GM18909 (cell line): Measurements from ENCODE around the gene LEFTY1.
"Not testable (repeated sequence)": the region's sequence is repeated elsewhere in the genome, so short reads cannot be mapped to it uniquely, and the experiment has no call there.

ENCODE experiments used
- ATAC-seq: cut with Tn5 transposase; IDR thresholded peaks from one replicate; pipeline ENCODE4 v1.9.1; 2021; ENCODE audit warnings: mild to moderate bottlenecking; ENCODE audit not compliant: unreplicated experiment, poor library complexity

The LEFTY1 gene

GRCh38 chr1:225889743-225890142, 797 bp upstream of the LEFTY1 start:
- ATAC-seq = no peak

GRCh38 chr1:225888289-225888897, 553 bp downstream of the LEFTY1 start:
- no peak for ATAC-seq

- ATAC-seq = not testable (repeated sequence)
These were observed 1.2 kb downstream of the LEFTY1 start for GRCh38 chr1:225887554-225888288.

GRCh38 chr1:225887030-225887314, 2.0 kb downstream of the LEFTY1 start:
- ATAC-seq = no peak

- no peak for ATAC-seq
These were observed 2.6 kb downstream of the LEFTY1 start for GRCh38 chr1:225886159-225887029.

DNA sequence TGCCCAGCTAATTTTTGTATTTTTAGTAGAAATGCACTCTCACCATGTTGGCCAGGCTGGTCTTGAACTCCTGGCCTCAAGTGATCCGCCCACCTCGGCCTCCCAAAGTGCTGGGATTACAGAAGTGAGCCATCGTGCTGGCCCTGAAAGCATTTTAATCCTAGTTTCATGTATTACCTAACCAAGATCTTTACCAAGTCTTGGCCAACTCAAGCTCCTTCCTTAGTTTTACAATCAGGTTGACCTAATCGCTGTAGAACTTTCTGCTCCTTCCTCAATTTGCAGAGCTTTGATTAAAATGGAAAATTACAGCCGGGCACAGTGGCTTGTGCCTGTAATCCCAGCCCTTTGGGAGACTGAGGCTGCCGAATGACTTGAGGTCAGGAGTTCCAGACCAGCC, 3.6 kb downstream of the LEFTY1 start:
- no peak for ATAC-seq

- ATAC-seq = no peak
These were observed 5.2 kb downstream of the LEFTY1 start for GRCh38 chr1:225883616-225884265.

- peak; percentile 28 for ATAC-seq
These were observed 6.0 kb downstream of the LEFTY1 start for GRCh38 chr1:225882694-225883615.

DNA sequence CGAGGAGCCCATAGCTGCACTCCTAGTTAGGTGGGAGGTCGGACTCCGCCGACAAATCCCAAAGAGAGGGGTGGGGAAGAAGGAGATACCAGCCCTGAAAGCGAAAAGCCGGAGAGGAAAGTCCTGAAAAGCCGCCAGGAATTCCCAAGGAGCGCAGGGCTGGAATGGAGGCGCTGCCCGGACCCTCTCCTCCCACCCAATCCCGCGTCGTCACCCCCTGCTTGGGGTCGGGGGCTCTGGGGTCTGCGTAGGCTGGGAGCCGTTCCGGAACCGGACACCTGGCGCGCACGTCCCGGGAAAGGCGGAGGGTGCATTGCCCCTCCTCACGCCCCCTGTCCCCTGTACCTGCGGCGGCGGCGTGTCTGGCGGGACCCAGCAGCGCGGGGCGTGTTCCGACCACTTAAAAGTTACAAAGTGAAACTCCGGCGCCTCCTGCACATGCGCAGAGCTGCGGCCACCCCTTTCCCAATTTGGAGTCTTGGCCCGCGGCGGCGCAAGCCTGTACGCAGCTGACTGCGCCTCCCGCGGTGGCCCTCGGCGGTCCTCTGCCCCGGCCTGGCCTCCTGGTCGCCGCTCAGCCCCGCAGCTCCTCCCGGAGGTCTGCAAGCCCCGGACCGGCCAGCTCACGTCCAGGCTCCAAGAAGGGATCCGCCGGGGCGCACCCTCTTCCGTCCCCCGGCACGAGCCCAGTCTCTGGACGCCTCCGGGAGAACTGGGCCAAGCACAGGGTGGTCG, 6.8 kb downstream of the LEFTY1 start, which contains the start of gene TMEM63A:
TMEM63A (minus strand) TSS at position 422 of the 735 bp plus-strand sequence. CDS start 4,800 bp downstream, outside the sequence.
- peak; percentile 76 for ATAC-seq

DNA sequence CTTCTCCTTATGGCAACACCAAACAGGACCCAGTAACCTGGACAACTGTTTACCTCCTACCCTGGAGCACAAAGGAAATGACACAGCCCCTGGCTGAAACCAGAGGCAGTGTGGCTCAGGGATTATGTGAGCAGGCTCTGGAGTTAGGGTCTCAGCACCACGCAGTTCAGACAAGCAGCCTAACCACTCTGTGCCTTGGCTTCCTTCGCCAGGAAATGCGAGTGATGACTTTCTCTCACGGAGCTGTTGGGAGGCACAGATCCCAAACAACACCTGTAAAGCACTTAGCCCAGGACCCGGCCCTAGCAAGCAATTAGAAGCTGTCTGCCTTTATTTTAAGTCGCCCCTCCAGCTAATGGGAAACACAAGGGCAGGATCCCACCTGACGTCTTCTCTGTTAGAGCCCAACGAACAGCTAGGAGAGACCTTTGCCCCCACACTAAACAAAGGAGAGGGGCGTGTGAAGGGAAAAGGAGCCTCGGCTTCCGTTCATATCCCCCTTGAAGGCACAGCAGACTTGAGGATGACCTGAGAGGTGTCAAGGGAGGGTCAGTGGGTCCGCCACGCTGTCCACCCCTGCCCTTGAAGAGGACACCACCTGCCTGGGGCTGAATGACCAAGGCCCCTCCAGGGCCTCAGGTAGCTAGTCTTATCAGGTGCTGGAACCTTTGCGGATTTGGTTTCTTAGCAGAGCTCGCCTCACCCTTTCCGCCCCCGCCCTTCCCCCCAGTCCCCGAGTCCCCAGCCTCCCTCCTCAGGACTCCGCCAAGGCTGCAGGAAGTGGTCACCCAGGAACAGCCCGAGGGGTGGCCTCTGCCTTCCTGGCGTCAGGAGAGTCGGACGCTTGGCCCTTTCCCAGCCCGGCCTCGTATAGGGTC, 7.6 kb downstream of the LEFTY1 start:
- peak; percentile 30 for ATAC-seq

DNA sequence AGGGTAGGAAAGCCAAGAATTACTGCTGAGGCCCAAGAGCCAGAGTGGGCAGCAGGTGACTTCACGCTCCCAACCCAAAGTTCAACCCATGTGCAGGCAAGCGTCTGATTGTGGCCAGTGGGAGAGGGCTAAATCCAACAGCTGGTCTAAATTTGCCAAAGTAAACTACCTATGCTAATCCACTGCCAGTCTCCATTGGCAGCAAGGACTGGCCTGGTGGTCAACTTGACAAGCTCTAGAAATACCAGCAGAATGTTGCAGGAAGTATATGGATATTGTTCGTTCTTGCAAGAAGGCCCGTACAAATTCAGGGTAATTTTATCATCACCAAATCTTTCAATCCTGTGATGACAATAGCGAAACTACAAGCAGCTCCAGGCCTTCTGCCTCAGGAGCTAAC, 8.3 kb downstream of the LEFTY1 start:
- ATAC-seq = no peak

DNA sequence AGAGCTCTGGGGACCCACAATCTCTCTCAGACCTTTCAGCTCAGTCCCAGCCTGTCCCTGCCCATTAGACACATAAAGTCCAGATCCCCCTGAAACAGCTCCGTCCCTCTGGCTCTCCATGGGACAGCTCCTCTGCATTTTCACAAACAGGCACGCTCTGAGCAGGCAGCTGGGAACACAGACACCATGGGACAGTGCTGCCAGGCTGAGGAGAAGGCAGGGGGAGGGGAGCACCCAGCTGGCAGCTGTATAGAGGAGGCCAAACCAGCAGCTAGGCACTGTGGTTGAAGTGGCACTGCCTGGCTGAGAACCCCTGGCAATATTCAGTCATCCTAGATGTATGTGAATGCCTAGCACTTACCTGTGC, 8.7 kb downstream of the LEFTY1 start:
- ATAC-seq = no peak

DNA sequence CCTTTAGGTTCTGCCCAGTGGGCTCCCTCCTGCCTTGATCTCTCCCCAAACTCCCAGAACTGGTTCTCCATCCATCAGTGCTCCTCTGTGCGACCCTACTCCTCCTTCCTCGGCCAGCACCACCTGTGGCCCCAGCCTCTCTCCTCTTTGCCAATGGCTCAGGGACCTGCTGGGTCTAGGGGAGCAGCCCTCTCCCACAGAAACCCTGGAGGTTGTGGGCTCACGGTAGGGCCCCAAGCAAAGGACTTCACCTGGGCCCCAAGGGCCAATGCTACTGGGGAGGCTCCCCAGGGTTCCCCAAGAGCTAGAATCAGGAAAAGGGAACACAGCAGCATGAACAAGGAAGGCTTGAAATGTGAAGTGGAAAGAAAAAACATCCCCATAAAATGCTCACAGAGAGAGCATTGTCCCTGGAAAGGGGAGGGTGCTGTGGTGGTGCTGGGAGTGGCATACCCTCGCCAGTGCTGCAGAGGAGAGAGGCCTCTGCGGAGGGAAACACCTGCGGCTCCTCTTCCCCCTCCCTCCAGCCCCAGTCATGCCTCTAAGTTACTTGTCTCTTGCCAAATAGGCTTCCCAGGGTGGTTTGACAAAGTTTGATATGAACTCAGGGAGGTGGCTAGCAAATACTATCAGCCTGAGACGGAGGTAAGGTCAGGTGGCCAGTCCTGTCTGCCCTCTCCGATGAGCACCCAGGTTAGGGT, 9.3 kb downstream of the LEFTY1 start:
- ATAC-seq = no peak

DNA sequence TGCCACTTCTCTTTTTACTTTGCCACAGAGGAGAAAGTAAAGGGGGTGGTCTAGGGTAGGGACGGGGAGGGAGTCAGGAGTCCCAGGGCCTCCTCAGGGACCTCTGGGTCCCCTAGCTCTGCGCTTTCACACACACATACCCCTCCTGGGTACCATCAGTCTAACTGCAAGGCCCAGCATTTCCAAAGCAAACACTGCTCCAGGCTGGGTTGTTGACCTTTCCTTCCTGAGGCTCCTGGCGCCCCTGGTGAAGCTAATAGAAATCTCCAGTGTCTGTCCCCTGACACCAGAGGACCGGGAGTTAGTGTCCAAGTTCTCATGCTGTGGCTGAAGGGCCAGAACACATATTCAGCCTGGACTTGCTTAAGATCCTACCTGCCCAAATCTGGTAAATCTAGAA, 10.7 kb downstream of the LEFTY1 start:
- ATAC-seq = no peak

DNA sequence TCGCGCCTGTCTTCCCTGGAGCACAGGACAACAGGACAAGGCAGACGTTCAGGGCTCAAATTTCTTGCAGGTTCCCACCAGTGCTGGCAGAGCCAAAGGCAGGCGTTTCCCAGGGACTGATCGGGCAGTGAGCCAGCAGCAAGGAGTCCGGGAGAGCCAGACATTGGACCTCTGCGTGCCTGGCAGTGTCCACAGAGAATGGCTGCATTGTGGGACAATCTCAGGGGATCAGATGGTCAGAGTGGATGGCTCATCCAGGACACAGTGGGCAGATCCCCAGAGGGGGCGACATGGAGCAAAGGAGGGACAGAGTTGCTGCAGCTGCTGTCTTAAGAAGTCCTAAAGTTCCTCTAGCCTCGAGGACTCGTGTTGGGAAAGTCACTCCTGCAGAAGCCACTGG, 11.4 kb downstream of the LEFTY1 start:
- ATAC-seq = no peak

GRCh38 chr1:225876900-225877510, 11.9 kb downstream of the LEFTY1 start:
- ATAC-seq = no peak
